Myocyte (in vitro differentiated cells): Measurements from ENCODE around the gene LTBP1. TPM values are rescaled to one million over a fixed set of nuclear protein-coding genes. Genes with fewer than 3 reads are reported as not detected.
"Not testable (repeated sequence)": the region's sequence is repeated elsewhere in the genome, so short reads cannot be mapped to it uniquely, and the experiment has no call there.

Source experiments
- DNase-seq: peaks from one replicate; pipeline ENCODE4 v3.0.0-alpha.2; 2012; ENCODE audit warnings: low read depth
- polyA plus RNA-seq: library from polyadenylated mRNA; unstranded; fragments of >200 nt; gene quantifications from one replicate; pipeline ENCODE4 v1.2.1, GENCODE V29; 2012; ENCODE audit warnings: missing spikeins
- total RNA-seq: library from RNA; depleted of rRNA; stranded (reverse); fragments of >200 nt; gene quantifications from 2 replicates; pipeline ENCODE4 v1.2.3, GENCODE V29; 2014

LTBP1 gene, protein sequence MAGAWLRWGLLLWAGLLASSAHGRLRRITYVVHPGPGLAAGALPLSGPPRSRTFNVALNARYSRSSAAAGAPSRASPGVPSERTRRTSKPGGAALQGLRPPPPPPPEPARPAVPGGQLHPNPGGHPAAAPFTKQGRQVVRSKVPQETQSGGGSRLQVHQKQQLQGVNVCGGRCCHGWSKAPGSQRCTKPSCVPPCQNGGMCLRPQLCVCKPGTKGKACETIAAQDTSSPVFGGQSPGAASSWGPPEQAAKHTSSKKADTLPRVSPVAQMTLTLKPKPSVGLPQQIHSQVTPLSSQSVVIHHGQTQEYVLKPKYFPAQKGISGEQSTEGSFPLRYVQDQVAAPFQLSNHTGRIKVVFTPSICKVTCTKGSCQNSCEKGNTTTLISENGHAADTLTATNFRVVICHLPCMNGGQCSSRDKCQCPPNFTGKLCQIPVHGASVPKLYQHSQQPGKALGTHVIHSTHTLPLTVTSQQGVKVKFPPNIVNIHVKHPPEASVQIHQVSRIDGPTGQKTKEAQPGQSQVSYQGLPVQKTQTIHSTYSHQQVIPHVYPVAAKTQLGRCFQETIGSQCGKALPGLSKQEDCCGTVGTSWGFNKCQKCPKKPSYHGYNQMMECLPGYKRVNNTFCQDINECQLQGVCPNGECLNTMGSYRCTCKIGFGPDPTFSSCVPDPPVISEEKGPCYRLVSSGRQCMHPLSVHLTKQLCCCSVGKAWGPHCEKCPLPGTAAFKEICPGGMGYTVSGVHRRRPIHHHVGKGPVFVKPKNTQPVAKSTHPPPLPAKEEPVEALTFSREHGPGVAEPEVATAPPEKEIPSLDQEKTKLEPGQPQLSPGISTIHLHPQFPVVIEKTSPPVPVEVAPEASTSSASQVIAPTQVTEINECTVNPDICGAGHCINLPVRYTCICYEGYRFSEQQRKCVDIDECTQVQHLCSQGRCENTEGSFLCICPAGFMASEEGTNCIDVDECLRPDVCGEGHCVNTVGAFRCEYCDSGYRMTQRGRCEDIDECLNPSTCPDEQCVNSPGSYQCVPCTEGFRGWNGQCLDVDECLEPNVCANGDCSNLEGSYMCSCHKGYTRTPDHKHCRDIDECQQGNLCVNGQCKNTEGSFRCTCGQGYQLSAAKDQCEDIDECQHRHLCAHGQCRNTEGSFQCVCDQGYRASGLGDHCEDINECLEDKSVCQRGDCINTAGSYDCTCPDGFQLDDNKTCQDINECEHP (N-terminal part only)
- 14.4 and 26.2 TPM in 2 replicates for total RNA-seq
- 5.3 TPM for polyA plus RNA-seq

DNA sequence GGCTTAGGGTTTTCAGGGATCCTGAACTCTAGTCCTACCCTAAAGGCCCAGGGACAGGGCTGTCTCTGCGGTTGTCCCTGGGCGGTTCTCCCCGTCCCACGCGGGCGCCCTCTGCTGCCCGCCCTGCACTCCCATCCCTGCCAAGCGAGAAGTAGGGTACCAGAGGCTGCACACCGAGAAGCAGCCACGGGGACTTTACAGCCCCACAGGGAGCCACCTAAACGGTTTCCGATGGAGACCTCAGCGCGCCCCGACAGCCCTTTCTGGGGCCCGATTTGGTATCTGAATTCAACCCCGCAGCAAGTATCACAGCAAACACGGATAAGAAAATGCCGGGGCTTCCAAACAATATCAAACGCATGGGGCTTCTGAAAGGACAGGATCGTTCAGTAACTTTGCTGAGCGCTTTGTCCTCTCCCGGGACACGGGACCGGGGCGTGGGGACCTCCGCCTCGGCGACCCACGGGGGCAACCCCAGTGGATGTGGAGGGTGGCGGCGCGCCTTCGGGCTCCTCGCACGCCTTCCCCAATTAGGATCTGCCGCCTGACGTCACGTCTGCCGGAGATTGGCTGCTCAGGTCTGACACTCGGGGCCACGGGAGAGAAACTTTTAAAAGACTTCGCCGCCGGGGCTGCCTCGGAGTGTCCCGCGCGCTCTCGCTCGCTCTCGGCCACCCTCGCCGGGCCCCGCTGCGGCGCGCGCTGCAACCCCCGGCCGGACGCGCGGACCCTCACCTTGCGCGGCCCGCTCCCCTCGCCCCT, at the start of gene LTBP1:
Gene LTBP1 (plus strand): TSS at position 640 of the 762 bp plus-strand sequence. CDS start 372 bp downstream, outside the sequence.
- DNase-seq: peak; percentile 78

DNA sequence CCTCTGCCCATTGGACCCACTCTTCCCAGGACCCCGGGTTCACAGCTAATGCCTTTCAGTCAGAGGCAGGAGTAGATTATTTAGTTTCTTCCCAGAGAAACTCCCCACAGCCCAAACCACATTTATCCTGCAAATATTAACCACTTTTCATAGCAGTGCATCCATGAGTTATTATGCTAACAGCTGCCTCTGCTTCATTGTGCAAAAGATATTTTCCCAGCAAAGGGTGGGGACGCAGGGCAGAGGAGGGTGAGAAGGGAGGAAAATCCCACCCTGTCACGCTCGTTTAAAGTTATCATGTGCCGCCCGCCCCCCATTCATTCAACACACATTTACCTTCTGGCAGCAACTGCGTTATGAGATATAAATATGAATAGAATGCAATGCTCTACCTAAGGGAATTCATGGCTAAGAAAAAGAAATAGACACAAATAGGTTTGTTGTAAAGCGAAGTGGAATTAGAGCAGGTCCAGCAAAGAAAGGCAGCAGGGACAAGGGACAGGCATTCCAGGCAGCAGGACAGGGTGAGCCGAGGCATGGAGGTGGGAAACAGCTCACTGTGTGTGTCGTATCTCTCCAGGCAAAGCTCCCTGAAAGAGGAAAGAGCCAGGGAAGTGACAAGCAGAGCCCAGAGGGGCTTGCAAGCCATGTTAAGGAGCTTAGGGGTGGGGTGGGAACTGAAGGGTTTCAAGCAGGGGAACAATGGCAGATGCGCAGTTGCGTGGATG, 46.3 kb upstream of the LTBP1 start:
- DNase-seq: peak; percentile 76

DNA sequence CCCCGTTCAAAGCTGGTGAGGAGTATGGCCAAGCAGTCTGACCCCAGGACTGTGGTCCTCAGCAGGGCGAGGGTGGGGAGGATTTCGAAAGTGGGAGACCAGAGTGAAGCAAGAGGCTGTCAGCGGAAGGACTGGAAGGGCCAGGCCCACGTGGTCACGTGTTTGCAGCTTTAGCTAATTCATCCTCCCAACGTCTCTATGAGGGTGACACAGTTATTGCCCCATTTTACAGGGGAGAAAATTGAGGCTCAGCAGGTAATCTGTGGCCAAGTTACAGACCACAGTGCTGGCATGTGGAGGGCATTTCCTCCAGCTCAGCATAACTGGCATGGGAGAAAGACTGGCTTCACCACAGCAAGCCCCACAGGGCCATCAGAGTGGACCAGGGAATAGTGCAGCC, 45.4 kb upstream of the LTBP1 start:
- DNase-seq: no peak

DNA sequence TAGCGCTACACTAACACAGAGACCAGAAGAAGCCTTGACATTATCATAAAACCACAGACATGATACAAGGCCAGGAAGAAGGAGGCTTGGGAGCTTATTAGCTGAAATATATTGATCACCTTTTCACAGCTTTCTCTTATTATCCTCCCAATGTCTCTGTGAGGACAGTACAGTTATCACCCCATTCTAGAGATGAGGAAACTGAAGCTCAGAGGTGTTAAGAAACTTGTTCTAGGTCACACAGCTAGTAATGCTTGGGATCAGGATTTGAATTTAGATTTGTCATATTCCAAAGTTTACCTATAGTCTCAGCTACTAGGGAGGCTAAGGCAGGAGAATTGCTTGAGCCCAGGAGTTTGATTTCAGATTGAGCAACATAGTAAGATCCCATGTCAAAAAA, 44.6 kb upstream of the LTBP1 start:
- no peak for DNase-seq

DNA sequence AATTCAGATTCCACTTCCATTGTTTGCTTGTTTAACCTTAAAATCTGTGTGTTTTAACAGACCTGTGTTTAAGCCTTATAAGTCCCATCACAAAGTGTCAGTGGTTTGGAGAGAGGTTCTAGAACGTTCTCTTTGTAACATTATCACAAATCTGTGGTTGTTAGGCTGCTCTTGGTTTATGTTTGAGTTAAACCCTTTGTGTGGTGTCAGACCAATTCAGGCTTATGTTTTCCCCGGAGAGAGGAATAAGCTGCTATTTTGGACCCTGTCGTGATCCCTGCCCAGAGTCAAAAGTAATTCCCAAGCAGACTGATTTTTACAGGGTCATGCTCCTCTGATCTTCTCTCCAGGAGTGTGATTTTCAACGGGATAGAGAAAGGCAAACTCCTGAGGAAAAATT, 43.8 kb upstream of the LTBP1 start:
- peak; percentile 59 for DNase-seq

DNA sequence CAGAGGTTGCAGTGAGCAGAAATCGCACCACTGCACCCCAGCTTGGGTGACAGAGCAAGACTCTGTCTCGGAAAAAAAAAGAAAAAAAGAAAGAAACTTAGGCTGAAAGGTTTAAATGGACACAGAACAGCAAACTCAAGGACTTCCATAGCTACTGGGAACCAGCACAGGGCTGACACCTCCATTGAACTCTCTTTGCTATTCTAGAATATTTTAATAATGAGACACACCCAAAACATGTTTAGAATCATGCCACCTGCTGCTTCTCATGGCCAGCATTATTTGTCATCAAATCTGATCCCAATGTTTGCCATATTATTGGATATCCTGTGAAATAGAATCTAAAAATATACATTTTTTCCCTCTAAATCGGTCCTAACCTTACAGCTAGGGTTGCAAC, 42.7 kb upstream of the LTBP1 start:
- DNase-seq: no peak

DNA sequence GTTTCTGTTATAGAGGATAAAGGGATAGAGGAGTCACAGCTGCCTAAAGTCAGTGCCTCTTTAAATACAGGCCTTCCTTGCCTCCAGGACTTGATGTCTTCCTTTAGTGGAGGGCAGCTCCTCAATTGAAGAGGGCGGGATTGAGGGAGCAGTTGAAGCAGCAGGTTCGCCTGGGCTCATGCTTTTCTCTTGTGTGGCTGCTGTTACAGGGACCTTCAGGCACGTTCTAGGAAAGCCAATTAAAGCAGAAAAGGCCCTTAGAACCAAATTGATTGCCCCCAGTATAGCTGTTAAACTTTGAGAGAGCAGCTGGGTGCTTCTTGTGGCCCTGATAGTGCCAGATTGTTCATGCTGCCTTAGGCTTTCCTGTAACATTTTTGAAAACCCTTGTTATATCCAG, 42.0 kb upstream of the LTBP1 start:
- peak; percentile 34 for DNase-seq

DNA sequence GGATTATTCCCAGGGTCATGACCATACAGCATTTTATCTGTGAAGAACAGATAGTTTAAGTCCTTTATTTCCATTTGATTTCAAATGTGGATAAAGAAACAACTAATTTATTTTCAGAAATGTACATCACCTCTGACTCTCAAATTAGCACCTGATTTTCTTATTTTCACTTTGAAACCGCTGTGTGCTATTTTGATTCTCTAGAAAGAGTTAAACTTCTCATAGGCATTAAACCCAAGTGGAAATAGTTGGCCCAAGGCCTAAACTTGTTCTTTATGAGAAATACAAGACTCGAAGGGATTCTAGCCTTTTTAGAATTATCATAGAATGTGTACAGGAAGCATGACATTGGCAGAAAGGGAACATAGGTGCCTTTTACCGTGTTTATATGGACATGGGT, 41.5 kb upstream of the LTBP1 start:
- no peak for DNase-seq

DNA sequence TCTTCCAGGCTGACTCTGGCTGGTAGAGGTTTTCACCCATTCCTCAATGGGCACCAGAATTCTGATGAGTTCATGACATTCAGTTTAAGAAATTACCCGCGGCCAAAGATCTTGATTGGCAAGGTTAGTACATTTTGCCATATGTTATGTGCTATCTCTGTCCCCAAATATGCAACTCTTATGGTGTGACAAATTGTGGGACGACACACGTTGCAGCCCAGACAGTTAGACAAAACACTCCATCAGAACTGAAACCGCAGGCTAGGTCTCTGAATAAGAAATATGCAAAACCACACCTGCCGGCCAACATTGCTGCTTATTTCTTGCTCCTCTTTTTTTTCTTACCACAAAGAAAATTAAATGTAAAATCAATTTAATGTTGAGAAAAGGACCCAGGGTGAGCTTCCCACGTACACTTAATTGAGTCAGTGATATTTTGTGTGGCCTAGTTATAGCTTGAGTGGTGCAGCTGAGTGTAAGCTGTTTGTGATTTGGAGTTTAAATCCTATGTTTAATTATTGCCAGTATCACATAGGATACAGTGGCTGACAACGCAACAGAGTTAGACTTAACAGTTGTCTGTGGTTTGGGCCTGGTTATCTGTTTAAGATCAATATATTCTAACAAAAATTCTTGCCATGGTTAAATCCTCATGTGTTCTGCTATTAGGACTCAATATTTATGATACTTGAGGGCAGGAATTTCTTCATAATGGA, 35.7 kb upstream of the LTBP1 start:
- no peak for DNase-seq

DNA sequence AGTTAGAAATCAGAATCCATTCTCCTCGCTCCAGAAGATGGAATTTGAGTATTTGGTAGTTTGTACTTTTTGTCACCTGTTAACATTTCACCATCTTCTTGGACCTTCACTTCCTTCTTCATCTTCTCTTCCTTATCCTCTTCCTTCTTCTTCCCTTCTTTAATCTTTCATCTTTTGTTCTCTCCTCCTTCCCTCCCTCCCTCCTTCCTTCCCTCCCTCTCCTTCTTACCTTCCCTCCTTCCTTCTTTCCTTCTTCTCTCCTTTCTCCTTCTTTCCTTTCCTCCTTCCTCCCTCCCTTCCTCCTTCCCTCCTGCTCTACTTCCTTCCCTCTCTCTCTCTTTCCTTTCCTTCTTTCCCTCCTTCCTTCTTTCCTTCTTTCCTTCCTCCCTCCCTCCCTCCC, 31.1 kb upstream of the LTBP1 start:
- DNase-seq: no peak

DNA sequence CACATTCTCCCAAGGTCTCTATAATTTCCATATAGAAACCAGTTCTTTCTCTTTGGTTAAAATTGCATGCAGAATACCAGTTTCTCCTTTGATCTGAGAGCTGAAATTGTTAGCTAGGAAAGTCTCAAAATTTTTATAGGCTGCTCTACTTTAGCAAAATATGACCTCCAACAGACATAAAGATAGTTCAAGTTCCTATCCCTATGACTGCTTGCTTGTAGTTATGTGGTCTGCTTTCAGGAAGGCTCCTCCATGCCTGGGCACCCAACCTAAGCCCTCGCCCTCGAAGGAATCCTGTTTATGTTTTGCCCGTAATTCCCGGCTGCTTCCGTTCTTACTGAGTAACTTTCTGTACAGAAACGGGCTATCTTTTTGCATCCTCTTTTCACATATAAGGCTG, 28.0 kb upstream of the LTBP1 start:
- DNase-seq: no peak

DNA sequence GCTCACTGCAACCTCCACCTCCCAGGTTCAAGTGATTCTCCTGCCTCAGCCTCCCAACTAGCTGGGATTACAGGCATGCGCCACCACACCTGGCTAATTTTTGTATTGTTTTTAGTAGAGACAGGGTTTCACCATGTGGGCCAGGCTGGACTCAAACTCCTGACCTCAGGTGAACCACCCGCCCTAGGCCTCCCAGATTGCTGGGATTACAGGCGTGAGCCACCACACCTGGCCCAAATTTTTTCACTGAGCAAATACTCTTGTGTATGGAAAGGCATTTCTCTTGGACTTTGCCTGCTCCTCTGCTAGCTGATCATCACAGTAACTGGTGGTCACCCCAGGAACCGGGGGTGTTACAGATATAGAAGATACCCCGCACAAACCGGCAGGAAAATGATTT, 26.9 kb upstream of the LTBP1 start:
- DNase-seq: not testable (repeated sequence)

DNA sequence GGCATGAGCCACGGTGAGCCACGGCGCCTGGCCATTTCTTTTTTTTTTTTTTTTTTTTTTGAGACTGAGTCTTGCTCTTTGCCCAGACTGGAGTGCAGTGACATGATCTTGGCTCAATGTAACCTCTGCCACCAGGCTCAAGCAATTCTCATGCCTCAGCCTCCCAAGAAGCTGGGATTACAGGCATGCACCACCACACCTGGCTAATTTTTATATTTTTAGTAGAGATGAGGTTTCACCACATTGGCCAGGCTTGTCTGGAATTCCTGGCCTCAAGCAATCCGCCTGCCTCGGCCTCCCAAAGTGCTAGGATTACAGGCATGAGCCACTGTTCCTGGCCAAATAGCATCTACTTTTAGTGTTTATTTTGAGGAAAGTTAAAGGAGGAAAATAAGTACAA, 25.3 kb upstream of the LTBP1 start:
- not testable (repeated sequence) for DNase-seq

DNA sequence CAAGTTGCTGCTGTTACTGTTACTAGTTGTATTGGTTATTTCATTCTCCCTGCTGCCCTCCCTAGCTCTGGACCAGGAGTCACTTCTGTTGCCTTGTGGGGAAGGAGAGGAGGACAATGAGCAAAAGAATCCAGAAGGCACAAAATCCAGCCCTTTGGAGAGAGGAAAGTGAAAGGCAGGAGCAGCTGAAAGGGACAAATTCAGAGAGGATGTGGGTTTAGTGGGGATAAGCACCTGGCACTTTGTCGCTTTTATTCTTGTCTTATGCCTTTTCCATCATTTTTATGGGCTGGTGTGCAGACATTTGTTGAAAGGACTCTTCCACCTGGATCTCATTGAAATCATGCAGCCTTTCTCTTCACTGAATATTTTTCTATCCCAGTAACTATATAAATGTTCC, 24.3 kb upstream of the LTBP1 start:
- DNase-seq: peak; percentile 40

DNA sequence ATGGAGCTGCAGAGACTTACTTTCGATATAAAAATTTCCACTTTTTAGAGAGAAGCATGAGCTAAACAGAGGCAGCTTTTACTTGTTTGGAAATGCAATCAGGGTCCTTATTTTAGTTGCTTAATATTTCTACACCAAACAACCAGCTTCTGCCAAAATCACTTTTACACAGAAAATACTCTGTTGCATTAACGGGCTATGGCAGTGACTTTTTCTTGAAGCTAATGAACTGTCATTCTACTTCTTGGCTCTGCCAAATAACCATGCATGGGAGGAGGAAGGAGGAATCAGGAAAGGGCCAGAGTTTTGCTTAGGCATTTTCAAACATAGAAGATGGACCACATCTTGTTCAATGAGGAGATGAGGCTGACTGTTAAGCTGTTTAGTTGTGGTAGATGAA, 23.6 kb upstream of the LTBP1 start:
- DNase-seq: no peak

DNA sequence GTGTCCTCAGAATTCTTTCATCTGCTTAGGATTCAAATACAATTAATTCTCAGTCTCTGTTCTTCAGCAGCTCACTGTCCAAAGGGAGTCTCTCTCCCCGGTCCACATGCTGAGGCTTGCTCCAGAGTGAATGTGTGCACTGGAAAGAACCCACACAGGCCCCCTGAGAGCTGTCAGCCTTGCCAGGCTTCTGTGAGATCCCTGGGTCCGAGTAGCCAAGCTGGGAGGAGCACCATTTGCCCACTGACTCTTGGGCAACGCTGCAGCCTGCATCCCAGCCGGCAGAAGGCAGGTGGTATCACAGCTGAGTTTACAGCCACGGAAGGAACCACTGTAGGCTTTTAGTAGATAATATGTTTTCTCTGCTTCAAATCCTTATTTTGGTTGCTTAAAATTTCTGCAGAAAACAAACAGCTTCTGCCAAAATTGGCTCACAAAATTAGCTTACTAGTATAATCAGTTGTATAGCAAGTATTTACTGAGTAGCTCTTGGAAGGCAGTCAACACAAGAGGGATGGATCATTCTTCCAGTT, 21.4 kb upstream of the LTBP1 start:
- DNase-seq: peak; percentile 37

DNA sequence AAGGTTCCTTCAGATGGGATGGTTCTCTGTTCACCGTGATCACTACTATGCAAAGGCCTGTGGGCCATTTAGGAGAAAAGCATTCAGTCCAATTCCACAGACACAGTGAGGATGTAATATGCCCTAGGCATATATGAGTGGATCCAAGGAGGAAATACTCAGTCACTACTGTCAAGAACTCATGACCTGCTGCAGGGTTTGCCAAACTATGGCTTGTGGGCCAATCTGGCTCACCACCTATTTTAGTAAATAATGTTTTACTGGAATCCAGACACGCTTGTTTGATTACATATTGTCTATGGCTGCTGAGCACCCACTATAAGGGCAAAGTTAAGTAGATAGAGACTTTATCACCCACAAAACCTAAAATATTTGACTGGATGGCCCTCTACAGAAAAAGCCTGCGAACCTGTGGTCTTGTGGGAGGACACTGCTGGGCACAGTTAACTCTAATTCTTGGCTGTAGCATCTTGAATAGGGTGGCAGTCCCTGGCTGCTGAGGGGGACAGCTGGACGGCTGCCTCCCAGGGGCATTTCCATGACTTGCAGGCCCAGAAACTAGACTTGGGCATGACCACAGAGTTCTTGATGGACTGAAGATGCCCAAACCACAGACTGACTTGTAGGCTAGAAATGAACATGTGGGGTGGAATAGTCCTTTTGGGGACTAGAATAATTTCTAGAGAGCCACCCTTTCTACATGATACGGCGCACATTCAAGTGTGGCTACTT, 20.6 kb upstream of the LTBP1 start:
- peak; percentile 49 for DNase-seq

DNA sequence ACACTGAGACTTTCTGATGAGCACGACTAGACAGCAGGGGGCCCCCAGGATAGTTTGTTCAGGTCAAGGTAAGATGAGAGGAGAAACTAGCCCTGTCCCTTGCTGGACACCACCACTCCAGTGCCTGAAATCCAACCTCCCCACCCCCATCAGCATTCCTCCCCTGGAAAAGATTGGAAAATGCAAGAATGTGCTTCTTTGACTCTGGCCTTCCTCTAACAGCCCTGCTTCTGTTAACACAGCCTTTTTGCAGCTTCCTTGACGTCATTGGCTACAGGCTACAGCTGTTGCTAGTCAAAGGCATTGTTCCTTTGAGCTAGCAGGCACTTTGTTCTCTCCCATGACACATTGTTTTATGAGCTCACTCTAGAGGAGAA, 20.1 kb upstream of the LTBP1 start:
- peak; percentile 80 for DNase-seq

DNA sequence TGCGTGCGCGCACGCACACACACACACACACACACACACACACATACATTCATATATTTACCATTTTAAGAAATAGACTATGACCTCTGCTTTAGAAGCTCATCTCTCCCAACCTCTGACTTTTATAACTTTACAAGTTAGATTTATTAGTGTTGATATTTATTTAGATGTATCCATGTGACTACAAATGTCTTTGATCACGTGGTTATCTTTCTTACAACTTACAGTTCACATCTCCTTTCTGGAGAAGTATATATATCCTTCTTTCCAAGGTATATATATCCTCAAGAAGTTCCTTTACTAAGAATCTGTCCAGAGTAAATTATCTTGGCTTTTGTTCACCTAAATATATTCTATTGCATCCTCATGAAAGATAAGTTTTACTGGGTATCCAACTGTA, 16.3 kb upstream of the LTBP1 start:
- DNase-seq: no peak
